IPS DF 6.9 (cell line): ENCODE data around the gene EIF1.

Experiments
- DNase-seq: peaks from one replicate; pipeline ENCODE4 v3.0.0-alpha.2; 2013; ENCODE audit warnings: low read depth, low spot score
- H3K27ac ChIP-seq: one replicate; pipeline ENCODE4 v1.5.1; 2013; ENCODE audit warnings: low read length, control low read depth
- H3K27me3 ChIP-seq: 2 replicates; pipeline ENCODE4 v1.6.1; 2013; ENCODE audit warnings: mild to moderate bottlenecking, low read length; ENCODE audit not compliant: control insufficient read depth, insufficient read depth
- H3K36me3 ChIP-seq: 2 replicates; pipeline ENCODE4 v1.6.1; 2013; ENCODE audit warnings: low read length; ENCODE audit not compliant: control insufficient read depth, insufficient read depth
- H3K4me1 ChIP-seq: 2 replicates; pipeline ENCODE4 v1.6.1; 2013; ENCODE audit warnings: low read length; ENCODE audit not compliant: control insufficient read depth, insufficient read depth
- H3K4me3 ChIP-seq: 2 replicates; pipeline ENCODE4 v1.5.1; 2013; ENCODE audit warnings: mild to moderate bottlenecking, low read length
- H3K9me3 ChIP-seq: 2 replicates; pipeline ENCODE4 v1.6.1; 2013; ENCODE audit warnings: low read length, inconsistent platforms; ENCODE audit not compliant: control insufficient read depth, insufficient read depth
- WGBS: extraction: QIAGEN DNeasy Blood & Tissue Kit; methylation state at CpG from one replicate; pipeline ENCODE4 v1.1.7; 2013; ENCODE audit warnings: mixed read lengths, missing lambda C conversion rate; ENCODE audit not compliant: insufficient read length, insufficient coverage; 5-methylcytosine and 5-hydroxymethylcytosine counted together

Gene EIF1

GRCh38 chr17:41705271-41705991, 16.7 kb downstream of the EIF1 start:
- Histone ChIP-seq H3K27ac (no peak overlapping the region), H3K27me3 (peaks cover 17% of the 10 kb centered on the region; the same call in 1 of the 2 replicates), H3K4me3 (no peak overlapping the region), H3K36me3 (no peaks in the 10 kb centered on the region), H3K9me3 (no peaks in the 10 kb centered on the region), H3K4me1 (0 out of 2 replicates have a peak, but pooled peaks cover 2% of the 10 kb centered on the region)
- DNase-seq, result no peak
- WGBS, result no CpG with 5 or more reads among the region's 13 CpGs

- H3K27me3 ChIP-seq, result peaks cover 25% of the 10 kb centered on the region; the same call in 1 of the 2 replicates
- no peak overlapping the region for H3K27ac ChIP-seq
- H3K9me3 ChIP-seq, result no peaks in the 10 kb centered on the region
- WGBS, result no CpG with 5 or more reads among the region's 10 CpGs
- H3K4me1 ChIP-seq, result 0 out of 2 replicates have a peak, but pooled peaks cover 2% of the 10 kb centered on the region
- no peaks in the 10 kb centered on the region for H3K36me3 ChIP-seq
- H3K4me3 ChIP-seq, result no peak overlapping the region
- no peak for DNase-seq
Measured at GRCh38 chr17:41707803-41708669, 19.4 kb downstream of the EIF1 start.

GRCh38 chr17:41710472-41711090, 21.9 kb downstream of the EIF1 start:
- WGBS, result no CpG with 5 or more reads among the region's 8 CpGs
- no peak for DNase-seq
- Histone ChIP-seq H3K9me3 (no peaks in the 10 kb centered on the region), H3K36me3 (no peaks in the 10 kb centered on the region), H3K27ac (no peak overlapping the region), H3K27me3 (peaks cover 25% of the 10 kb centered on the region; the same call in 1 of the 2 replicates), H3K4me3 (no peak overlapping the region), H3K4me1 (0 out of 2 replicates have a peak, but pooled peaks cover 2% of the 10 kb centered on the region)

- no peak within 1 kb of the TSS for H3K4me3 ChIP-seq
- no peaks in the 10 kb centered on the region for H3K36me3 ChIP-seq
- WGBS, result no CpG with 5 or more reads among the region's 12 CpGs
- H3K27me3 ChIP-seq, result peaks cover 20% of the 10 kb centered on the region; the same call in 1 of the 2 replicates
- no peak within 1 kb of the TSS for H3K27ac ChIP-seq
- no peaks in the 10 kb centered on the region for H3K4me1 ChIP-seq
- H3K9me3 ChIP-seq, result no peaks in the 10 kb centered on the region
- no peak for DNase-seq
Measured at GRCh38 chr17:41711669-41712400, 23.1 kb downstream of the EIF1 start, which contains the start of gene GAST. TSS of gene GAST (plus strand) at chr17:41712331. CDS start at chr17:41715437, 3,106 bp downstream.

GRCh38 chr17:41717408-41718286, 29.0 kb downstream of the EIF1 start:
- H3K36me3 ChIP-seq, result no peaks in the 10 kb centered on the region
- no peak overlapping the region for H3K4me3 ChIP-seq
- no CpG with 5 or more reads among the region's 15 CpGs for WGBS
- no peak for DNase-seq
- H3K27ac ChIP-seq, result no peak overlapping the region
- no peaks in the 10 kb centered on the region for H3K4me1 ChIP-seq
- peaks cover under 1% of the 10 kb centered on the region; the same call in 1 of the 2 replicates for H3K27me3 ChIP-seq
- H3K9me3 ChIP-seq, result no peaks in the 10 kb centered on the region

- H3K4me3 ChIP-seq, result no peak overlapping the region
- no peaks in the 10 kb centered on the region for H3K27me3 ChIP-seq
- DNase-seq, result no peak
- H3K36me3 ChIP-seq, result no peaks in the 10 kb centered on the region
- no peaks in the 10 kb centered on the region for H3K4me1 ChIP-seq
- H3K9me3 ChIP-seq, result no peaks in the 10 kb centered on the region
- no CpG with 5 or more reads among the region's 5 CpGs for WGBS
- H3K27ac ChIP-seq, result no peak overlapping the region
Measured at GRCh38 chr17:41718287-41718645, 29.6 kb downstream of the EIF1 start.

GRCh38 chr17:41722231-41722630, 33.5 kb downstream of the EIF1 start:
- DNase-seq, result no peak
- WGBS, result no CpG with 5 or more reads among the region's 7 CpGs
- H3K9me3 ChIP-seq, result no peaks in the 10 kb centered on the region
- no peaks in the 10 kb centered on the region for H3K27me3 ChIP-seq
- no peak overlapping the region for H3K4me3 ChIP-seq
- no peak overlapping the region for H3K27ac ChIP-seq
- no peaks in the 10 kb centered on the region for H3K36me3 ChIP-seq
- H3K4me1 ChIP-seq, result 0 out of 2 replicates have a peak, but pooled peaks cover 2% of the 10 kb centered on the region

- WGBS, result no CpG with 5 or more reads among the region's 12 CpGs
- Histone ChIP-seq H3K4me3 (no peak overlapping the region), H3K9me3 (no peaks in the 10 kb centered on the region), H3K27ac (no peak overlapping the region), H3K36me3 (no peaks in the 10 kb centered on the region), H3K27me3 (no peaks in the 10 kb centered on the region), H3K4me1 (0 out of 2 replicates have a peak, but pooled peaks cover 2% of the 10 kb centered on the region)
- no peak for DNase-seq
Measured at GRCh38 chr17:41723801-41724475, 35.3 kb downstream of the EIF1 start.

- Histone ChIP-seq H3K27me3 (no peaks in the 10 kb centered on the region), H3K9me3 (no peaks in the 10 kb centered on the region), H3K36me3 (no peaks in the 10 kb centered on the region), H3K27ac (no peak overlapping the region), H3K4me3 (no peak overlapping the region), H3K4me1 (0 out of 2 replicates have a peak, but pooled peaks cover 2% of the 10 kb centered on the region)
- no peak for DNase-seq
- no CpG with 5 or more reads among the region's 17 CpGs for WGBS
Measured at GRCh38 chr17:41724476-41725050, 35.9 kb downstream of the EIF1 start.
